Activated naive CD4-positive, alpha-beta T cell treated with anti-CD3 and anti-CD28 coated beads for 36 hours (primary cell): ENCODE data around the gene PLEKHG4B. TPM values are rescaled to one million over a fixed set of nuclear protein-coding genes. Genes with fewer than 3 reads are reported as not detected.

Experiments
- CTCF ChIA-PET: fragments of 350-600 bp; sonication (Branson Sonifier 250); formaldehyde crosslinking; loops from one replicate; lab custom pipeline; 2021; ENCODE audit warnings: antibody characterized with exemption; lab: Charles Lee
- DNase-seq: peaks from one replicate; pipeline ENCODE4 v3.0.0-alpha.2; 2020
- H3K27ac Mint-ChIP-seq: one replicate; pipeline ENCODE4 v1.8.0; 2021; ENCODE audit warnings: mild to moderate bottlenecking, mixed read lengths
- H3K27me3 Mint-ChIP-seq: one replicate; pipeline ENCODE4 v1.8.0; 2021; ENCODE audit warnings: low read depth, mixed read lengths
- H3K36me3 Mint-ChIP-seq: one replicate; pipeline ENCODE4 v1.8.0; 2021; ENCODE audit warnings: low read depth, mixed read lengths
- H3K4me1 Mint-ChIP-seq: one replicate; pipeline ENCODE4 v1.8.0; 2021; ENCODE audit warnings: low read depth, mixed read lengths
- H3K4me3 Mint-ChIP-seq: one replicate; pipeline ENCODE4 v1.8.0; 2021; ENCODE audit warnings: mild to moderate bottlenecking, moderate library complexity, mixed read lengths
- H3K9me3 Mint-ChIP-seq: one replicate; pipeline ENCODE4 v1.8.0; 2021; ENCODE audit warnings: mixed read lengths
- intact Hi-C: fragments of 100-400 bp; cut with micrococcal nuclease; formaldehyde crosslinking; loops from one replicate; pipeline ENCODE4 v1.15.1; 2023
- total RNA-seq, 2 experiments: library from RNA; stranded (reverse); gene quantifications; one replicate each; pipeline ENCODE4 v1.2.3, GENCODE V29; 2021

The PLEKHG4B gene
- total RNA-seq, 2 experiments from 2014 or later, result not detected

DNA sequence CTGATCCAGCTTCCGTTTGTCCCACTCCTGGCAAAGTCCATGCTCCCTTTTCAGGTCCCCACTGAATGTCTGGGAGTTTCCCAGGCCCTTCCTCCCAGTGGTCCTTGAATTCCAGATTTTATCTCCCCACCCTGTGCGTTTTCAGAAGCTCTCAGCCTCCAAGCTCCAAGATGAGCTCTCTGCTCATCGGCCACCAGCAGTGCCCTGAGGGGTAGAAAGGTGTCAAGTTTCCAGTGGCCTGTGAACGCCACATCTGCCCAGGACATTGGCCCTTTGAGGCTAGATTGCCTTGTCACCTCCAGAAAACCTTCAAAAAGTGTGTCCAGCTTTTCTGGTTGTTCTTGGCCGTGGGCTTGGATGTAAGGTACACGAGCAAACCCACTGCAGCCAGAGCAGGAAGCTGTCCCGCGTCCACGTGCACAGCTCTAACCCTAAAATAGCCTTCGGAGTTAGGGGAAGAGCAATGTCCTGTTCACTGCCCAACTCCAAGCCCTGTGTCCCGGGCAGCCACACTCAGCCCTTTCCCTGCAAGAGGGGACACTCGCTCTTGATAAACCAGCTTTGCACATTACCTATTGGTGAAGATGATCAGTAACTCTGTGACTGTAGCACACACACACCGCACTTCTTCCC, 88.4 kb downstream of the PLEKHG4B start:
- H3K36me3 Mint-ChIP-seq, result no peaks in the 10 kb centered on the region
- H3K27me3 Mint-ChIP-seq, result peaks cover 3% of the 10 kb centered on the region
- no peak overlapping the region for H3K4me3 Mint-ChIP-seq
- no peak overlapping the region for H3K27ac Mint-ChIP-seq
- DNase-seq, result no peak
- H3K4me1 Mint-ChIP-seq, result no peaks in the 10 kb centered on the region
- H3K9me3 Mint-ChIP-seq, result no peaks in the 10 kb centered on the region
- CTCF ChIA-PET, result no interaction called here
- intact Hi-C loops, result no loop called here

- H3K4me1 Mint-ChIP-seq, result no peaks in the 10 kb centered on the region
- DNase-seq, result no peak
- no peaks in the 10 kb centered on the region for H3K9me3 Mint-ChIP-seq
- no peaks in the 10 kb centered on the region for H3K36me3 Mint-ChIP-seq
- CTCF ChIA-PET, result no interaction called here
- intact Hi-C loops, result no loop called here
- peaks cover 3% of the 10 kb centered on the region for H3K27me3 Mint-ChIP-seq
- no peak overlapping the region for H3K4me3 Mint-ChIP-seq
- no peak overlapping the region for H3K27ac Mint-ChIP-seq
These were observed 89.2 kb downstream of the PLEKHG4B start for GRCh38 chr5:181160-181559.

DNA sequence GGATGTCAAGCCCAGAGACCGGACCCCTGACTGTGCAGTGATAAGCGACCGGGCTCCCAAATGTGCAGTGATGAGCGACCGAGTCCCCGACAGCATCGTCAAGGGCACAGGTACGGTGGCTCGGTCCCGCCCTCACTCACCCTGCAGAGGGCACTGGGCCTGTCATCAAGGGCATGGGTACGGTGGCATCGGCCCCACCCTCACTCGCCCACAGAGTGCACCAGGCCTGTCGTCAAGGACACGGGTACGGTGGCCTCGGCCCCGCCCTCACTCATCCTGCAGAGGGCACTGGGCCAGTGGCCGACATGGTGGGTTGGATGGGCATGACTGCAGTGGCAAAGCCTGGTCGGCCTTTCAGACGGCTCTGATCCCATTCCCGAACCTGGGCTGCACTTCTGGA, 89.6 kb downstream of the PLEKHG4B start:
- CTCF ChIA-PET, result no interaction called here
- Mint-ChIP-seq H3K27me3 (peaks cover 3% of the 10 kb centered on the region), H3K4me1 (no peaks in the 10 kb centered on the region), H3K36me3 (no peaks in the 10 kb centered on the region), H3K4me3 (no peak overlapping the region), H3K27ac (no peak overlapping the region), H3K9me3 (no peaks in the 10 kb centered on the region)
- intact Hi-C loops, result no loop called here
- DNase-seq, result no peak

DNA sequence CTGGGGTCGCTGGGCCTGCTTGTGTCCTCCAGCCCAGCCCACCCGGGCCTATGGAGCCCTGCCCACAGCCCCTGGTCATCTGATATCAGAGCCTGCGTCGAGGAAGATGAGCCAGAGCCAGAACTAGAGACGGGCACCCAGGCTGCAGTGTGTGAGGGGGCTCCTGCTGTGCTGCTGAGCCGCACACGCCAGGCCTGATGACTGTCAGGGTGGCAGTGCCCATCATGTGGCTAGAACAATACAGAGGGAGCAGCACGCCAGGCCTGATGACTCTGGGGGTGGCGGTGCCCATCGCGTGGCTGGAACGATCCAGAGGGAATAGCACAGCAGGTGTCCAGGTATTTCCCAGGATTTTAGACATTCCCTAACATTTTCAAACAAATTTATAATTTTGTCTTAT, 90.2 kb downstream of the PLEKHG4B start:
- intact Hi-C loops, result no loop called here
- Mint-ChIP-seq H3K36me3 (no peaks in the 10 kb centered on the region), H3K4me1 (no peaks in the 10 kb centered on the region), H3K9me3 (no peaks in the 10 kb centered on the region), H3K27me3 (peaks cover 3% of the 10 kb centered on the region), H3K4me3 (no peak overlapping the region), H3K27ac (no peak overlapping the region)
- no peak for DNase-seq
- CTCF ChIA-PET, result no interaction called here

- Mint-ChIP-seq H3K27me3 (peaks cover 7% of the 10 kb centered on the region), H3K4me3 (no peak overlapping the region), H3K9me3 (no peaks in the 10 kb centered on the region), H3K27ac (no peak overlapping the region), H3K36me3 (no peaks in the 10 kb centered on the region), H3K4me1 (peaks cover 7% of the 10 kb centered on the region)
- CTCF ChIA-PET, result no interaction called here
- no peak for DNase-seq
- intact Hi-C loops, result no loop called here
These were observed 92.5 kb downstream of the PLEKHG4B start for GRCh38 chr5:184471-184870.

DNA sequence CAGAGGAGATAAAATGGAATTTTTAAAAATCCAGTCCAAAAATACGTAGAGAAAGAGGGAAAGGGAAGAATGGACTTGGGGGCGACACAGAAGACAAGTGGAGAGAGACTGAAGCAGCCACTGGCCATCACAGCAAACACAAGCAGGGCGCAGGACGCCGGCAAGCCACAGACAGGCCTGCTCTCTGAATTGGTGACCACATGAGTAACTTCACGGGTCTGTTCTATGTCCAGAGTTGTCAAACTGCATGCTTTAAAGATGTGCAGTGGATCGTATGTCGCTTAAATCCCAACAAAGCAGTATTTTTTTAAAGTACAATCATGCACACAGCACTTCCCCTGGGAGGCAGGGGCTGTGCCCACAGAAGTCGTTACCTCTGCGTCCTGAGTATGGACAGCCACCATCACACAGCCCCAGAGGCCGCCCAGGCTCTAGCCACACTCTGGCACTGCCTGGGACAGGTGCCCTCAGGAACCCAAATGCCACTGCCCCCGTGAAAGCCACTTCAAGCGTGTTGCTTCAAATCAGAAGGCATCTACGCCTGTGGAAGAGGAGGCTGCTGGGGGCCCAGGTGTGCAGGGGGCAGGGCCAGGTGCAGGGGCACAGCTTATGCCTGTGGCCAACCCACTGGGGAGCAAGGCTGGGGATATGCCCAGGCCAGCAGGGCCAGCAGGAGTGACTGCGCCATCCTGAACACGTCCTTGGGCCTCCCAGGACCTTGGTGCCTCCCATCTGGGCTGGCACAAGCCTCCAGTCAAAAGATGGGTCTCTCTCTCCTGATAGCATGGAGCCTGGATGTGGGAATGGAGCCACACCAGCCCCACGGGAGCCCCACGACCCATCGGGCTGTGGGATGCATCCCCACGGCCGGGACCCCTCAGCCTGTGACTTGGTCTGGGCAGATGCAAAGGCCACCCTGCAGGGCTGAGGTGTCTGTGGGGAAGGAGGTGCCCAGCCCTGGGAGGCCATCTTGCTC, 93.4 kb downstream of the PLEKHG4B start:
- Mint-ChIP-seq H3K4me1 (peaks cover 10% of the 10 kb centered on the region), H3K9me3 (no peaks in the 10 kb centered on the region), H3K27me3 (peaks cover 4% of the 10 kb centered on the region), H3K27ac (no peak overlapping the region), H3K4me3 (no peak overlapping the region), H3K36me3 (no peaks in the 10 kb centered on the region)
- intact Hi-C loops, result no loop called here
- no peak for DNase-seq
- CTCF ChIA-PET, result no interaction called here

DNA sequence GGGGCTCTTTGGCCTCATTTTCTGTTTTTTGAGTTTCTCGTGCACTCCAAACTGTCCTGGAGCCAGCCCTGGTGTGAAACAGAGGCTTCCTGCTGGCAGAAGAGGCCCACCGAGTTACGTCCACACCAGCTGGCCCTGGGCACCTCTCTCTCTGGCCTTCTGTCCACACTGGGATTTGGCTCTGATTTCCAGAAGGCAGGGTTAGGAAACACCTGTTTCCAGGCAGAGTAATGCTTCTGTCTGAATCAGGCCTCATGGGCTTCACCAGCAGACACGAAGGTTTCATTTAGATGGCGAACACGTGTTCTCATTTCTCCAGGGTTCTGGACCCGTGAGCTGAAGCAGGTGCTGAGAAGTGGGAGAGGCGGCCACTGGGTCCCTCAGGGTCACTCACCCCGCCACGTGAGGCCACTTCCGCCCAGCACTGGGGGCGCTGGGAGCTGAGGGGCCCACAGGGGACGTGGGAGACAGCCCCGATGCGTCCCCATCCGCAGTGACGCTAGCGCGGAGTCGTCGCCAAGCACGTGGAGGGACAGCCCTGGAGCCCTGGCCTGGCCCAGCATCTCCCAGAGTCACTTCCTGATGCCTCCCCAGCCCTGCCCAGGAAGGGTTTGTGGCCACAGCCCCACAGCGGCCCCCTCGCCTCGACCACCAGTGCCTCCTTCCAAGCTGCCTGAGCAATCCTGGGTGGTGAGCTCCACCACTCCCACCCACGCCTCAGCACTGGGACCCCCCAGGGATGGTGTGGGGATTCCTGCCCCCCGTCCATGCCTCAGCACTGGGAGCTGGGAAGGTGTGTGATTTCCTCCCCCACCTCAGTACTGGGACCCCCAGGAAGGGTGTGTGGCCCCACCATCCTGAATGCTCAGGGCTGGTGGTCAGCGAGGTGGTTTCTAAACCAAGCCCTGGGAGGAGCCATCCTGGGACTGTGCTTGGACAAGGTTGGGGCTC, 94.4 kb downstream of the PLEKHG4B start:
- H3K27me3 Mint-ChIP-seq, result peaks cover 4% of the 10 kb centered on the region
- H3K4me3 Mint-ChIP-seq, result no peak overlapping the region
- DNase-seq, result no peak
- H3K27ac Mint-ChIP-seq, result no peak overlapping the region
- no peaks in the 10 kb centered on the region for H3K9me3 Mint-ChIP-seq
- H3K36me3 Mint-ChIP-seq, result no peaks in the 10 kb centered on the region
- peaks cover 11% of the 10 kb centered on the region for H3K4me1 Mint-ChIP-seq
- CTCF ChIA-PET, result no interaction called here
- intact Hi-C loops, result no loop called here

DNA sequence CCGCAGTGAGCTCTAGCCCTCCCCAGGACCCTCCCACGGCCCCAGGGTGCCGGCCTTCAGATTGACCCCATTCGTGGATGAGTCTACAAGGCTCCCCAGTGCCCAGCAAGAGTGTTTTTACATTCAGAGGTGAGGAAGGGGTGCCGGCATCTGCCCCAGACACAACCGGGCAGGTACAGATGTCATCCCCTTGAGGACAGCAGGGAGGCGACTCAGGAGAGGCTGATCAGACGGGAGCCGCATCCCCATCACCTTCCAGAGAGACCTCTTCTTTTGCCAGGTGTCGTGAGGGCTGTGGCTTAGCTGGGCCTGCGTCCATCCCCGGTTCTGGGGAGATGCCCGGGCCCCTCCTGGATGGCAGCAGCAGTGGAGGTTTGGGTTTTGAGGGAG, 95.1 kb downstream of the PLEKHG4B start:
- Mint-ChIP-seq H3K27ac (no peak overlapping the region), H3K36me3 (no peaks in the 10 kb centered on the region), H3K9me3 (no peaks in the 10 kb centered on the region), H3K4me3 (no peak overlapping the region), H3K4me1 (peaks cover 11% of the 10 kb centered on the region), H3K27me3 (peaks cover 4% of the 10 kb centered on the region)
- DNase-seq, result no peak
- intact Hi-C loops, result no loop called here
- CTCF ChIA-PET, result interaction anchor here (1.6 kb wide), 1 partner anchor 260 kb away, joined by 4 read pairs; no protein-coding TSS in a partner anchor

DNA sequence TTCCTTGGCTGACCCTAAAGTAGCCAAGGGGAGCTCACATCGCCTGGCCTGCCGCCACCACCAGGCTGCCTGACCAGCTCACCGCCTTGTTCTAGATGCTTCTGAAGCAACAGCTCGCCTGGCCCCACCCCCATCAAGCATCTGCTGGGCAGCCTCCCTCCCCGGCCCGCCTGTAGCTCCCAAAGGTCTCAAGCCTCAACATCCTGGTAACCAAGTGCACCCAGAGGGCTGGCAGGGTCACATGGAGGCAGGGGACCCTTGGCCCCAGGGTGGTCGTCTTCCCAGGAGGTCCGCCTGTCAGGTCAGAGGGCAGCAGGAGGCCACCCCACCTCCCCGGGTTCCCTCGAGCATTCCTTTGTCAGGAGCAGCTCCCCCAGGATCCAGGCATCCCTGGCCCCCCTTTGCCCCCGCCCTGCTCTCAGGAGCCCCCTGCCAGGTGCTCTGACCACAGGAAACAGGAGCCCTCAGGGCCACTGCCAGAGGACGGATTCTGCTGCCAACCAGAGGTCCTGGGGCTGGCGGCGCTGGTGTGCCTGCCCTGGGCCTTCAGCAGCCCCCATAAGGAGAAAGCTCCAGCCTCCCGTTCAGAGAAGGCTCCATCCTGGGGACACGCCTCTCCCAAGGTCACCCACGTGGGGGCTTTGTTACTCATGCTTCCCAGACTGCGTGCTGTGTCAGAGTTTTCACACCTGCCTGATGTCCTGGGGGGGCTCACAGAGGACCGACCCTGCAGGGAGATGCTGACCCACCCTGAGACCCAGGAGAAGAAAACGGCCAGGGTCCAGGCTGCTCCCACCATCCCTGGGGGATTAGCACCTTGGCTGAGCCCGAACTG, 95.9 kb downstream of the PLEKHG4B start:
- H3K4me3 Mint-ChIP-seq, result no peak overlapping the region
- CTCF ChIA-PET, result interaction anchor here (0.6 to 2.2 kb wide), 12 partner anchors 16 to 427 kb away, joined by 3 to 13 read pairs (median 4); partner anchors contain the start of genes CCDC127 and SDHA

DNA sequence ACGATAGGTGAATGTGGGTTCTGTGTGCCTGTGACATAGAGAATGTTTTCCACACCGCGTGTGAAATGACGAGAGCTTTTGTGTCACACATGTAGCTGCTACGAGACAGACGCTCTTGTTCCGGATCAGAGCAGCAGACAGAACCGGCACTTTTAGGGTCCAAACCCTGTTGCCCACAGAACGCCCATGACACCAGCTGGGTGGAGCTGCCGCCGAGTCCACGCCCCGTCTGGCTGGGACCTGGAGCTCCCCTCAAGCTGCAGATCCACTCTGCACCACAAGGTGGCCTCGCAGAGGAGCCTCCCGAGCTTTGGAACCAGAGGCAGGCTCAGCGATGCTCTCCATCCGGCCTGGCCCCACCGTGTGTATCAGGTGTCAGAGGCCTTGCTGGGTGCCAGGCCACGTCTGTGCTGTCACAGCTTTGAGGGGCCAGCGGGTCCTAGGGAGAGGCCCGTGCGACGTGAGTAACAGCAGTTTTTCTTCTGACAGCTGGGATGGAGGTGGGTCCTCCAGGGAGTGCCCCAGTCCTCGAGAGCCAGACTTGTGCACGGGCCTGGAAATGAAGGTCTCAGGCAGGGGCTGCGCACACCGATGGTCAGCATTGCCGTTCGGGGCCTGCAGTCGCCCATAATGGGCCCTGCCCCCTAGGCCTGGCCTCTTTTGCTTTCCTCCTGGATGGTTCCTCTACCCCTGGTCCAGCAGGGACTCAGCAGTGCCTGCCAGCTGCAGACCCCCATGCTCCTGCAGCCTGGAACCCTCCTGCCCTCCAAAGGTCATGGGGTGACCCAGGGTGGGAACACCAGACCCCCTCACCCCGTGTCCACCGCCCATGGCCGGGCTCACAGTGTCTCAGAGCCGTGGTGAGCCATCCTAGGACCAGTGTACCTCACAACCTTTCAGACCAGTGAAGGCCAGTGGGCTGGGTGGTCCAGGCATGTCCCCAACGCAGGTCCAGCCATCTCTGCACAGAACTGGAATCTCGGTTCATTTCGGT, 96.8 kb downstream of the PLEKHG4B start:
- Mint-ChIP-seq H3K4me3 (no peak overlapping the region), H3K9me3 (no peaks in the 10 kb centered on the region), H3K27me3 (peaks cover 4% of the 10 kb centered on the region), H3K4me1 (peaks cover 11% of the 10 kb centered on the region), H3K36me3 (no peaks in the 10 kb centered on the region), H3K27ac (no peak overlapping the region)
- intact Hi-C loops, result loop anchor here (1.0 kb wide), 4 partner anchors 30 to 243 kb away; partner anchors contain the start of genes CCDC127, PDCD6 and SDHA
- DNase-seq, result peak; percentile 95
- CTCF ChIA-PET, result interaction anchor here (0.6 to 2.2 kb wide), 12 partner anchors 15 to 426 kb away, joined by 3 to 13 read pairs (median 4); partner anchors contain the start of genes CCDC127 and SDHA

More for the DNA sequence above, 95.9 kb downstream of the PLEKHG4B start:
- Mint-ChIP-seq H3K27me3 (peaks cover 4% of the 10 kb centered on the region), H3K4me1 (peaks cover 11% of the 10 kb centered on the region), H3K27ac (no peak overlapping the region), H3K36me3 (no peaks in the 10 kb centered on the region), H3K9me3 (no peaks in the 10 kb centered on the region)
- DNase-seq, result no peak
- intact Hi-C loops, result loop anchor here (1.0 kb wide), 4 partner anchors 30 to 243 kb away; partner anchors contain the start of genes CCDC127, PDCD6 and SDHA
